NCI-H187 treated with DMSO at 0.1 percent for 48 hours (cell line): ENCODE data around the gene AACS.

Experiments used
- DNase-seq: peaks from one replicate; lab custom pipeline; 2025; lab: John Stamatoyannopoulos, UW

The AACS gene

GRCh38 chr12:125152463-125152862 is 87.2 kb downstream of the AACS start:
- no peak for DNase-seq

- no peak for DNase-seq
Observed at GRCh38 chr12:125155366-125155765, 90.1 kb downstream of the AACS start.

- DNase-seq: no peak
Observed at GRCh38 chr12:125157177-125157576, 91.9 kb downstream of the AACS start.

GRCh38 chr12:125159702-125160101 is 94.5 kb downstream of the AACS start:
- no peak for DNase-seq

GRCh38 chr12:125160281-125160955 is 95.2 kb downstream of the AACS start:
- no peak for DNase-seq

GRCh38 chr12:125161712-125162022 is 96.4 kb downstream of the AACS start:
- DNase-seq: no peak

- no peak for DNase-seq
Observed at GRCh38 chr12:125162489-125163028, 97.3 kb downstream of the AACS start.

- DNase-seq: no peak
Observed at GRCh38 chr12:125163148-125163547, 97.9 kb downstream of the AACS start.

- DNase-seq: no peak
Observed at GRCh38 chr12:125164541-125164940, 99.3 kb downstream of the AACS start.

- DNase-seq: no peak
Observed at GRCh38 chr12:125166041-125166440, 100.8 kb downstream of the AACS start.

- DNase-seq: no peak
Observed at GRCh38 chr12:125167658-125168057, 102.4 kb downstream of the AACS start.

GRCh38 chr12:125169451-125169850 is 104.2 kb downstream of the AACS start:
- DNase-seq: no peak

- DNase-seq: no peak
Observed at GRCh38 chr12:125169870-125170269, 104.6 kb downstream of the AACS start.

GRCh38 chr12:125171267-125171666 is 106.0 kb downstream of the AACS start:
- DNase-seq: no peak

- DNase-seq: no peak
Observed at GRCh38 chr12:125172231-125172850, 107.1 kb downstream of the AACS start.

GRCh38 chr12:125175576-125175975 is 110.3 kb downstream of the AACS start:
- DNase-seq: no peak

- no peak for DNase-seq
Observed at GRCh38 chr12:125178222-125178621, 113.0 kb downstream of the AACS start.

- DNase-seq: no peak
Observed at GRCh38 chr12:125180144-125180543, 114.9 kb downstream of the AACS start.

GRCh38 chr12:125181107-125181506 is 115.9 kb downstream of the AACS start:
- no peak for DNase-seq

GRCh38 chr12:125183187-125184067 is 118.2 kb downstream of the AACS start:
- DNase-seq: no peak

GRCh38 chr12:125184213-125184967 is 119.2 kb downstream of the AACS start:
- DNase-seq: no peak

- DNase-seq: no peak
Observed at GRCh38 chr12:125185311-125185739, 120.1 kb downstream of the AACS start.
